C4-2B (cell line): Measurements from ENCODE around the gene NRIP3.

ENCODE experiments used
- ZFX ChIP-seq: fragments of 450-650 bp; IDR thresholded peaks from 2 replicates; pipeline ENCODE4 v1.6.1; 2017
- TF ChIP-seq, protein P1 (sequence below): fragments of 450-650 bp; conservative IDR thresholded peaks from 2 replicates; pipeline ENCODE4 v1.5.1; 2017; ENCODE audit warnings: mild to moderate bottlenecking

DNA sequence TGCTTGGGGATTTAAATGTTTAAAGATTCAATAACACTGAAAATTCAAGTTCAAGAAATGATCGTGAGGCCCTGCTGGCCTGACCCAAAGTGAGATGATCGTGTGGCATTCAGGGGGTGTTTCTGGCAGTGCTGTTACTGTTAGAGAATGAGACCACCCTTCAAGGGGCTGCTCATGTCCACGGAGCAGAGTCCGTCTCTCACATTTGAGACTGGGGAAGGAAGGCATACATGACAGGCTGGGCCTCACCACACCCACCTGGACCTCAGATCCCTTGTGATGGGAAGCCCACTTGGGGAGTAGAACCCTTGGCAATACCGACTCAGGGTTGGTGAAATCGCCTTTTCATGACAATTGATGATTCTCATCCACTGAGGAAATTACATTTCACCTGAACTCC is 16.1 kb upstream of the NRIP3 start:
- TF ChIP-seq, protein P1, sequence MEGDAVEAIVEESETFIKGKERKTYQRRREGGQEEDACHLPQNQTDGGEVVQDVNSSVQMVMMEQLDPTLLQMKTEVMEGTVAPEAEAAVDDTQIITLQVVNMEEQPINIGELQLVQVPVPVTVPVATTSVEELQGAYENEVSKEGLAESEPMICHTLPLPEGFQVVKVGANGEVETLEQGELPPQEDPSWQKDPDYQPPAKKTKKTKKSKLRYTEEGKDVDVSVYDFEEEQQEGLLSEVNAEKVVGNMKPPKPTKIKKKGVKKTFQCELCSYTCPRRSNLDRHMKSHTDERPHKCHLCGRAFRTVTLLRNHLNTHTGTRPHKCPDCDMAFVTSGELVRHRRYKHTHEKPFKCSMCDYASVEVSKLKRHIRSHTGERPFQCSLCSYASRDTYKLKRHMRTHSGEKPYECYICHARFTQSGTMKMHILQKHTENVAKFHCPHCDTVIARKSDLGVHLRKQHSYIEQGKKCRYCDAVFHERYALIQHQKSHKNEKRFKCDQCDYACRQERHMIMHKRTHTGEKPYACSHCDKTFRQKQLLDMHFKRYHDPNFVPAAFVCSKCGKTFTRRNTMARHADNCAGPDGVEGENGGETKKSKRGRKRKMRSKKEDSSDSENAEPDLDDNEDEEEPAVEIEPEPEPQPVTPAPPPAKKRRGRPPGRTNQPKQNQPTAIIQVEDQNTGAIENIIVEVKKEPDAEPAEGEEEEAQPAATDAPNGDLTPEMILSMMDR, result no peak
- TF ChIP-seq ZFX, result no peak
